K562 (cell line): Measurements from ENCODE around the gene MYBPHL. TPM values are rescaled to one million over a fixed set of nuclear protein-coding genes. Genes with fewer than 3 reads are reported as not detected.
A peak's percentile ranks its signal among the peaks of the same experiment; 100 is the strongest.

Experiments used
- CCNT2 ChIP-seq: IDR thresholded peaks from 2 replicates; pipeline ENCODE4 v1.6.1; 2011; ENCODE audit warnings: borderline replicate concordance, low read depth, mild to moderate bottlenecking, moderate library complexity, mixed read lengths, low read length; ENCODE audit not compliant: insufficient read length; ENCODE audit errors: extremely low read depth
- ELF4 ChIP-seq: fragments of 450-650 bp; formaldehyde crosslinking; IDR thresholded peaks from 2 replicates; pipeline ENCODE4 v1.4.0; 2022; ENCODE audit warnings: missing genetic modification characterization
- ETS2 ChIP-seq: IDR thresholded peaks from 2 replicates; pipeline ENCODE4 v1.6.1; 2016; ENCODE audit warnings: borderline replicate concordance, missing genetic modification characterization, mild to moderate bottlenecking, moderate library complexity, missing compliant biosample characterization; ENCODE audit not compliant: poor library complexity, severe bottlenecking
- HDAC6 ChIP-seq: IDR thresholded peaks from 2 replicates; pipeline ENCODE4 v1.6.1; 2012; ENCODE audit warnings: low read depth, mild to moderate bottlenecking, control low read depth, inconsistent platforms, low read length, moderate library complexity
- HNRNPL ChIP-seq: fragments of 200-400 bp; formaldehyde crosslinking; IDR thresholded peaks from 2 replicates; pipeline ENCODE4 v1.6.1; 2017; ENCODE audit warnings: low read depth, mild to moderate bottlenecking, low read length
- KAT7 ChIP-seq: sonication (generic); formaldehyde crosslinking; IDR thresholded peaks from 2 replicates; pipeline ENCODE4 v1.8.0; 2022; ENCODE audit warnings: missing genetic modification reagents, mild to moderate bottlenecking, borderline replicate concordance
- KLF10 ChIP-seq: fragments of 250-450 bp; sonication (Bioruptor Pico); IDR thresholded peaks from 2 replicates; pipeline ENCODE4 v1.6.1; 2021; ENCODE audit warnings: matching md5 sums
- MAZ ChIP-seq, 2 experiments: fragments of 450-650 bp in 1 of 2; sonication (generic) in 1 of 2; formaldehyde crosslinking; IDR thresholded peaks in 1 of 2; conservative IDR thresholded peaks in 1 of 2; 2 replicates each; pipeline versions ENCODE4 v1.4.0 to v1.5.0; 2020; ENCODE audit warnings: mild to moderate bottlenecking in 1 of 2, missing genetic modification reagents in 1 of 2
- MBD2 ChIP-seq: sonication (generic); IDR thresholded peaks from 2 replicates; pipeline ENCODE4 v1.6.1; 2016; ENCODE audit warnings: low read depth, borderline replicate concordance
- NFE2L1 ChIP-seq: fragments of 450-650 bp; IDR thresholded peaks from 2 replicates; pipeline ENCODE4 v1.6.1; 2016; ENCODE audit warnings: missing genetic modification characterization, low read depth, mild to moderate bottlenecking, missing compliant biosample characterization, moderate library complexity, borderline replicate concordance
- NR3C1 ChIP-seq: sonication (generic); formaldehyde crosslinking; IDR thresholded peaks from 2 replicates; pipeline ENCODE4 v1.8.1; 2022; ENCODE audit warnings: missing genetic modification reagents
- OTX1 ChIP-seq: fragments of 450-650 bp; formaldehyde crosslinking; IDR thresholded peaks from 2 replicates; pipeline ENCODE4 v1.4.0; 2022; ENCODE audit warnings: mild to moderate bottlenecking
- SAP30 ChIP-seq: fragments of 200-600 bp; sonication (generic); IDR thresholded peaks from 2 replicates; pipeline ENCODE4 v1.6.1; 2012; ENCODE audit warnings: borderline replicate concordance, low read depth, mild to moderate bottlenecking, moderate library complexity, low read length, control low read depth, inconsistent platforms; ENCODE audit not compliant: insufficient read depth, poor library complexity, severe bottlenecking
- TRIM28 ChIP-seq: fragments of 450-650 bp; IDR thresholded peaks from 2 replicates; pipeline ENCODE4 v1.6.1; 2017
- ZNF589 ChIP-seq: fragments of 200-800 bp; sonication (Bioruptor generic); IDR thresholded peaks from 2 replicates; pipeline ENCODE4 v1.6.1; 2016; ENCODE audit warnings: low read depth, missing genetic modification characterization, missing compliant biosample characterization
- polyA plus RNA-seq, 8 experiments: library from polyadenylated mRNA; depleted of rRNA in 4 of 8; stranded (reverse) in 5 of 8; unstranded in 3 of 8; fragments of >200 nt; fragmentation: Nextera tagmentation in 2 of 8; fragmentation: Illumina TruSeq in 1 of 8; extraction: Ambion mirVana in 2 of 8; extraction: Trizol in 1 of 8; gene quantifications; 2 replicates each; pipeline versions ENCODE4 v1.2.1 to v1.2.3, GENCODE V29; 2011 to 2014; ENCODE audit warnings: inconsistent platforms in 1 of 8, missing spikeins in 1 of 8
- total RNA-seq, 7 experiments: library from RNA; depleted of rRNA in 6 of 7; stranded (reverse); fragments of >200 nt in 6 of 7; fragmentation: Illumina TruSeq in 2 of 7; extraction: Trizol in 2 of 7; gene quantifications; 2 replicates each; pipeline versions ENCODE4 v1.2.1 to v1.2.3, GENCODE V29; 2011 to 2021; ENCODE audit warnings: low replicate concordance in 1 of 7
- TF ChIP-seq, protein P1 (sequence below): fragments of 450-650 bp; conservative IDR thresholded peaks from 2 replicates; pipeline ENCODE4 v1.6.1; 2016; ENCODE audit warnings: missing genetic modification characterization, low read depth, mild to moderate bottlenecking, control low read depth, missing compliant biosample characterization
- TF ChIP-seq, protein P2 (sequence below): fragments of 450-650 bp; formaldehyde crosslinking; IDR thresholded peaks from 2 replicates; pipeline ENCODE4 v1.4.0; 2020; ENCODE audit warnings: mild to moderate bottlenecking
- TF ChIP-seq, protein P3 (sequence below): fragments of 450-650 bp; IDR thresholded peaks from 2 replicates; pipeline ENCODE4 v1.7.1; 2018; ENCODE audit warnings: mild to moderate bottlenecking, low read depth; ENCODE audit not compliant: partially characterized antibody
- TF ChIP-seq, protein P4 (sequence below): fragments of 250-450 bp; sonication (Bioruptor Pico); IDR thresholded peaks from 2 replicates; pipeline ENCODE4 v1.8.0; 2022; ENCODE audit warnings: inconsistent platforms

MYBPHL gene
- total and polyA plus RNA-seq, 9 of the 15 experiments (the other 6 are each of a cell fraction or from before 2014, with no cell fraction given), result 0.20 to 1.9 (median 0.33) TPM

DNA sequence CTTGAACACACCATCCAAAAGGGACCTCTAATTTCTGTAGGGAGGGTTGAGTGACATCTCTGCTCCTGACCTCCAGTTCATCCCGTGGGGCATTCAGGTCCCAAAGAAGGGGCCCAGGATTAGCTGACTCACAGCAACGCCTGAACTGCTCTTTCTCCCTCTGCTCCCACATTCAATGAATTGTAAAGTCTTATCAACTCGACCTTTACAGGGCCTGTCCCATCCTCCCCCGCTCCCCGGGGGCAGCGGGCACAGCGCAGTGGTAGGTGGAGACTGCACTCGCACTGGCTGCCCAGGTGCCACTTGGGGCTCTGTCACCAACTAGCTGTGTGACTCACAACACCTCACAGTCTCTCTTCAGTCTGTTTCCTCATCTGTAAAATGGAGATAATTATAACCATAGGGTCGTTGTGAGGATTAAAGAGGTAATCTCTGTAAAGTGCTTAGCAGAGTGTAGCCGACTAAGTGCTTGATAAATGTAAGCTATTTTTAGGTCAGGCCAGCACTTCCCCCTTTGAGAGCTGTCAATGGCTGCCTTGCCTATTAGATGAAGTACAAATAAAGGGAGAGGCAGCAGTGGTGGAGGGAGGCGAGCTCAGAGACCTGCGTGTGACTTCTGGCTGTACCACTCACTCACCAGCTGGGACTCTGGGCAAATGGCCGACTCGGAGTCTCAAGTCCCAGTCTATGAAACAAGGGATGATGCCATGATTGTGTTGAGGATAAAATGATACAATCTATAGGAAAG, 637 bp upstream of the MYBPHL start (continued):
- TF ChIP-seq, protein P1, sequence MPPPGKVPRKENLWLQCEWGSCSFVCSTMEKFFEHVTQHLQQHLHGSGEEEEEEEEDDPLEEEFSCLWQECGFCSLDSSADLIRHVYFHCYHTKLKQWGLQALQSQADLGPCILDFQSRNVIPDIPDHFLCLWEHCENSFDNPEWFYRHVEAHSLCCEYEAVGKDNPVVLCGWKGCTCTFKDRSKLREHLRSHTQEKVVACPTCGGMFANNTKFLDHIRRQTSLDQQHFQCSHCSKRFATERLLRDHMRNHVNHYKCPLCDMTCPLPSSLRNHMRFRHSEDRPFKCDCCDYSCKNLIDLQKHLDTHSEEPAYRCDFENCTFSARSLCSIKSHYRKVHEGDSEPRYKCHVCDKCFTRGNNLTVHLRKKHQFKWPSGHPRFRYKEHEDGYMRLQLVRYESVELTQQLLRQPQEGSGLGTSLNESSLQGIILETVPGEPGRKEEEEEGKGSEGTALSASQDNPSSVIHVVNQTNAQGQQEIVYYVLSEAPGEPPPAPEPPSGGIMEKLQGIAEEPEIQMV, result no peak
- TF ChIP-seq, protein P2, sequence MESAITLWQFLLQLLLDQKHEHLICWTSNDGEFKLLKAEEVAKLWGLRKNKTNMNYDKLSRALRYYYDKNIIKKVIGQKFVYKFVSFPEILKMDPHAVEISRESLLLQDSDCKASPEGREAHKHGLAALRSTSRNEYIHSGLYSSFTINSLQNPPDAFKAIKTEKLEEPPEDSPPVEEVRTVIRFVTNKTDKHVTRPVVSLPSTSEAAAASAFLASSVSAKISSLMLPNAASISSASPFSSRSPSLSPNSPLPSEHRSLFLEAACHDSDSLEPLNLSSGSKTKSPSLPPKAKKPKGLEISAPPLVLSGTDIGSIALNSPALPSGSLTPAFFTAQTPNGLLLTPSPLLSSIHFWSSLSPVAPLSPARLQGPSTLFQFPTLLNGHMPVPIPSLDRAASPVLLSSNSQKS (CRISPR knock-in tag), result no peak
- TF ChIP-seq MBD2 (0 out of 2 replicates have a peak, but pooled peaks have one; percentile 44), SAP30 (no peak), HNRNPL (0 out of 2 replicates have a peak, but pooled peaks have one; percentile 82), NFE2L1 (no peak), ETS2 (tag) (no peak), TRIM28 (0 out of 2 replicates have a peak, but pooled peaks have one; percentile 37), MAZ (CRISPR knock-in tag; conservative IDR thresholded peaks at IDR 0.05 in 1 of 2, IDR thresholded peaks at IDR 0.05 in 1 of 2) (no peak; a peak in 2 of 4 replicates), NR3C1 (CRISPR knock-in tag) (no peak), OTX1 (CRISPR knock-in tag) (no peak), KAT7 (CRISPR knock-in tag) (no peak), ZNF589 (CRISPR knock-in tag) (peak; percentile 30; the same call in 1 of the 2 replicates), HDAC6 (no peak), CCNT2 (peak; percentile 74), KLF10 (no peak), ELF4 (no peak)
- TF ChIP-seq, protein P3, sequence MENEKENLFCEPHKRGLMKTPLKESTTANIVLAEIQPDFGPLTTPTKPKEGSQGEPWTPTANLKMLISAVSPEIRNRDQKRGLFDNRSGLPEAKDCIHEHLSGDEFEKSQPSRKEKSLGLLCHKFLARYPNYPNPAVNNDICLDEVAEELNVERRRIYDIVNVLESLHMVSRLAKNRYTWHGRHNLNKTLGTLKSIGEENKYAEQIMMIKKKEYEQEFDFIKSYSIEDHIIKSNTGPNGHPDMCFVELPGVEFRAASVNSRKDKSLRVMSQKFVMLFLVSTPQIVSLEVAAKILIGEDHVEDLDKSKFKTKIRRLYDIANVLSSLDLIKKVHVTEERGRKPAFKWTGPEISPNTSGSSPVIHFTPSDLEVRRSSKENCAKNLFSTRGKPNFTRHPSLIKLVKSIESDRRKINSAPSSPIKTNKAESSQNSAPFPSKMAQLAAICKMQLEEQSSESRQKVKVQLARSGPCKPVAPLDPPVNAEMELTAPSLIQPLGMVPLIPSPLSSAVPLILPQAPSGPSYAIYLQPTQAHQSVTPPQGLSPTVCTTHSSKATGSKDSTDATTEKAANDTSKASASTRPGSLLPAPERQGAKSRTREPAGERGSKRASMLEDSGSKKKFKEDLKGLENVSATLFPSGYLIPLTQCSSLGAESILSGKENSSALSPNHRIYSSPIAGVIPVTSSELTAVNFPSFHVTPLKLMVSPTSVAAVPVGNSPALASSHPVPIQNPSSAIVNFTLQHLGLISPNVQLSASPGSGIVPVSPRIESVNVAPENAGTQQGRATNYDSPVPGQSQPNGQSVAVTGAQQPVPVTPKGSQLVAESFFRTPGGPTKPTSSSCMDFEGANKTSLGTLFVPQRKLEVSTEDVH, result peak; percentile 28
- TF ChIP-seq, protein P4, sequence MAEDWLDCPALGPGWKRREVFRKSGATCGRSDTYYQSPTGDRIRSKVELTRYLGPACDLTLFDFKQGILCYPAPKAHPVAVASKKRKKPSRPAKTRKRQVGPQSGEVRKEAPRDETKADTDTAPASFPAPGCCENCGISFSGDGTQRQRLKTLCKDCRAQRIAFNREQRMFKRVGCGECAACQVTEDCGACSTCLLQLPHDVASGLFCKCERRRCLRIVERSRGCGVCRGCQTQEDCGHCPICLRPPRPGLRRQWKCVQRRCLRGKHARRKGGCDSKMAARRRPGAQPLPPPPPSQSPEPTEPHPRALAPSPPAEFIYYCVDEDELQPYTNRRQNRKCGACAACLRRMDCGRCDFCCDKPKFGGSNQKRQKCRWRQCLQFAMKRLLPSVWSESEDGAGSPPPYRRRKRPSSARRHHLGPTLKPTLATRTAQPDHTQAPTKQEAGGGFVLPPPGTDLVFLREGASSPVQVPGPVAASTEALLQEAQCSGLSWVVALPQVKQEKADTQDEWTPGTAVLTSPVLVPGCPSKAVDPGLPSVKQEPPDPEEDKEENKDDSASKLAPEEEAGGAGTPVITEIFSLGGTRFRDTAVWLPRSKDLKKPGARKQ (CRISPR knock-in tag), result no peak
